Stimulated activated naive CD4-positive, alpha-beta T cell treated with Interleukin-2 at 50 U/mL for 16 hours (primary cell): ENCODE measurements around the gene CDH23.
A peak's percentile ranks its signal among the peaks of the same experiment; 100 is the strongest.

Experiments used
- DNase-seq: peaks from one replicate; lab custom pipeline; 2025; lab: John Stamatoyannopoulos, UW

Gene CDH23

DNA sequence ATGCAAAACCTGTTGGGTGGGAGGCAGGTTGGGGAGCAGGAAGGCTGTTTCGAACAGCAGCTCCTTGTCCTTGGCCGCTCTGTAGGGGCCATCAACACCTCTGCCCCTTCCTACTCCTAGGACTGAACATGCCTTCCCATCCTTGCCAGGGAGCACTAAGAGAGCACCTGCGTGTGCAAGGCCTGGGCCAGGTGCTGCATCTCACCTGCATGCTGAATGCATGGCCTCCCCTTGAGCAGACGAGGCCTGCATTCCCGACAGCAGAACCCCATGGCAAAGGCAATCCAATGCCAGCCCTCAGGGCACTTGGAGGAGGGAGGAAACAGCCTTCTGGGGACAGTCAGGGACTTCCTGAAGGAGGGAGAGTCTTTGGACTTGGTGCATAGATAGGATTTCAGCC is 365.6 kb downstream of the CDH23 start:
- DNase-seq: no peak

DNA sequence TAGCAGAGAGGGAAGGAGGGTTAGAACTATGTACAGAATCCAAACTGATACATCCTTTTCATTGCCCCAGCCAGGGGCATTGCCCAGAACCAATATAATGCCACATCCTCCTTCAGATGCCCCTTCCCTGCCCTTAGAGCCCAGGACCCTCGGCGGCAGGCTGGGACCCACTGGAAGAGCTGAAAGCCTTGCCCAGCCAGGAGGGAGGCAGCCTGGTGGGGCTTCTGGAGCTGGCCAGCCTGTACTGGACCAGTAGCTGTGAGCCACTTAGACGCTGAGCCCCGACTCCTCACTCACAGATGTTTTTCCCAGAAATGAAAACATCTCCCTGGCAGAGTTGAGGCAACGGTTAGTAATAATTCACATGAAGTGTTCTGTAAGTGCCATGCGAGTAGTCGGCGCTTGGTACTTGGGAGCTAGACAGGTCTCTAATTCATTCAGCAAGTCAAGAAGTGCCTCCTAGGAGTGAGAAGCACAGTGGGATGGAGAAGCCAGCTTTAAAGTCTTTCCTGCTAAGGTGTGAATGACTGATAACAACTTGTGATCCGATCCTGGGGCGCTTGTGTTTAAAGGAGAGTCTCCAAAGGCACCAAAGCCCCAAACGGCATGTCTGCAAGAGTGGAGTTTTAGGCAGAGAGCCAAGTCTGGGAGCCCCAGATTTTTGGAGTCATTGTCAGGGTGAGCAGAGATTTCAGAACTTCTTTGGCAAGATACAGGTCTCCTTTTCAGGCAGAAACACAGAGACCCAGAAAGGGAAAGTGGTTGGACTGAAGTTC is 366.8 kb downstream of the CDH23 start:
- no peak for DNase-seq

DNA sequence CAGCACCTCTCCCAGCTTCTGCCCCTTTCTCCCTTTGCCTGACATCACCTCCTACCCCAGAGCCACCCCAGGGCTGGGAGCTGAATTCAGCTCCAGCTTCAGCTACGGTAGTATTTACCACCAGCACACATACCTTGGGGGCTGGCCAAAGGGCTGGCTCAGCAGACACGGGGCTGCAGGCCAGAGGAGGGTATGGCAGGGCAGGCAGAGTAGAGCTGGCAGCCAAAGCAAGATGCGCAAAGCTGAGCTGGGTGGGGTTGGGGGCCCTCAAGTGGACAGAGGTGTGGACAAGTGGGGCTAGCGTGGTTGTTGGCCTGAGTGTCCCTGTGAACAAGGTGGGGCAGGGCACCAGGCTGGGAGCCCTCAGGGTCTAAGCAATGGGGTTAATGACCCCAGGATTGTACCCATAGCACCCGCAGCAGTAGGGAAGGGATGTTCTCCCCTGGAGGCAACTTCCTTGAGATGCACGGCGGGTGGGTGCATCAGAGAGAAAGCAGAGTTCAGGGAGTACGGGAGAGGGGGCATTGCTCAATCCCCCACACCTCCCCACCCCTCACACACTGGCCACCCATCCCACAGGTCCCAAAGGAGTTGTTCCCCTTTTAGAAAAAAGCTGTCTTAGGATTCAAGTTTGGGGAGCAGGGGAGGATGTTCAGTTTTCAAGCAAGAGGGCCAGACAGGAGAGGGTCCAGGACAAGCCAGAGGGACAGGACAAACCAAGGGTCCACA is 368.6 kb downstream of the CDH23 start:
- no peak for DNase-seq

DNA sequence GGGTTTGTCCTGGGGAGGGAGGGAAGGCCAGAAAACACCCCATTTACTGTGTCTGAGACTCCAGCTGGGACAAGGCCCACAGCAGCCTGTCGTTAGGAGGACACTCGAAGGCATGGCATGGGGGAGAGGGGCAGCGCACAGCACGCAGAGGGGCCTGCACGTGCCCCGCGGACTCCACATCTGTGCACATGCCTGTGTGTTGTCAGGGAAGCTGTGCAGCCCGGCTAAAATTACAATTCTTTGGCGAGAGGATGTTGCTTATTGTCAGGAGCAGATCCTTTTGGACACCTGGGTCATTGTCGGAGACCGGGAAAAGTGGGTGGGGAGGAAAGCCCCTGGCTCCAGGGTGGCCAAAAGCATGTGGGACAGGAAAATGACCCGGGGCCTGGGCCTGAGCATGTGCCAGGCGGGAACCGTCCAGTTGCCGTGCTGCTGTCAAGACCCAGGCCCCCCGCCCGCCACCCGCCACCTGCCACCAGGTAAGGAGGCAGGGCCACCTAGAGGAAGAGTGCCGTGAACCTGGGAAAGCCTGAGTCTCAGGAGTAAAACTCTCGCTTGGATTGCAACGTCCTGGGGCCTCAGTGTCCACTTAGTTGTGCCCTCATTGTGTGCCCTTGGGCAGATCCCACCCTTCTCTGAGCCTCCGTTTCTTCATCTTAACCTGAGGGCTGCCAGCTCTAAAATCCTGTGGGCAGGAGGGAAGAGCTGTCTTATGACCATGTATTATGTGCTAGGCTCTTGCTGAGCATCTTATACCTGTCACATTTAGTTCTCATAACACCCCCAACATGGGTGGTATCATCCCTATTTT is 369.4 kb downstream of the CDH23 start:
- no peak for DNase-seq

DNA sequence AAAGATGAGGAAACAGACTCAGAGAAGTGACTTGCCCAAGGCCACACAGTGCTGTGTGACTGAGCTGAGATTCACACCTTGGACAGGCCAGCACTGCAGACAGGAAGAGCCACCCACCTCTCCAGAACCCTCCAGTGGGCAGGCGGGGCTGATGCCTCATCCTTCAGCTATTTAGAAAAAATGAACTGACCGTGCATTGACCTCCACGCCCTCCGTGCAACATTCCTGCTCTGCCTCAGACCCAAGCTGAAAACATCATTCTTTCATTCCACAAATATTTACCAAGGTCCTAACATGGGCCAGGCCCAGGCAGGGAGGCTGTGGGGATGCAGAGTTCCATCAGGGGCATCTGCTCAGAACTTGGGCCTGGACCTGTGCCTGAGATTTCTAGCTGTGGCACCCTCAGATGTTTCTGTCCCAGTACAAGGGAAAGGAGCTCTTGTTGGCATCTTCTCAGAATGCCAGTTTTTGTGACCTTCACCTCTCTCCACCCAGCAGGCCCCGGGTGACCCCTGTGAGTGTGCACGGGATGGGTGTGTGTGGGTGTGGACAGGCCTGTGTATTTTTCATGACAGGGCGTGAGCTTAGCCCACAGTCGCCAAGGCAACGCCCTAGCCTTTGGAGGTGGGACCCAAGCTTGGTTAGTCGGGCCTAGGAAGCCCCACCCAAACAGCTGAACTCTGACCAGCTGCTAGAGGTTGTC is 370.1 kb downstream of the CDH23 start:
- peak; percentile 31 for DNase-seq

DNA sequence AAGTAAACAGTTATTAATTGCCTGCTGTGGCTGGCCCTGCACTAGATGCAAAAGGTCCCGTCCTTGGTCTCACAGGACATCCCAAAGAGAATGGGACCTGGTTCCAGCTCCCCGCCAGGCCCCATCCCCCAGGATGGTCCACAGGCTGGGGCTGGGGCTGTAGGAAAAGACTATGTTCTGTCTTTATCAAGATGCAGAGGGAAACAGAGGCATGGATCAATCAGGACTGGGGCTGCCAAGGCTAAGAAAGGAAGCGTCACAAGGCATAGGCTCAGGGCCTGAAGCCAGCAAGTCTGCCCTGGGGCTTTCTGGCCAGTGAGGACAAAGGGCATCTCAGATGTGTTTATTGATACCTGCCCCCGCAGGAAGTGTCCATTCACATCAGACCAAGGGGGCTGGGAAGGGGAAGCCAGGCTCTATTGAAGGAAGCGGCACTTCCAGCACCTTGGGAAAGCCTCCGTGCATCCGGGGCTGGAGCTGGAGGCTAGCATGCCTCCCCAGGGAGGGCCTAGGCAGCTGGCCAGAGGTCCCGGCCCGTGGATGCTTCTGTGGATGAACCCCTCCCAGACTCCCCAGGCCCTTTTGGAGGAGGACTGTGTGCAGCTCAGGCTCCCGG is 370.8 kb downstream of the CDH23 start:
- DNase-seq: no peak

DNA sequence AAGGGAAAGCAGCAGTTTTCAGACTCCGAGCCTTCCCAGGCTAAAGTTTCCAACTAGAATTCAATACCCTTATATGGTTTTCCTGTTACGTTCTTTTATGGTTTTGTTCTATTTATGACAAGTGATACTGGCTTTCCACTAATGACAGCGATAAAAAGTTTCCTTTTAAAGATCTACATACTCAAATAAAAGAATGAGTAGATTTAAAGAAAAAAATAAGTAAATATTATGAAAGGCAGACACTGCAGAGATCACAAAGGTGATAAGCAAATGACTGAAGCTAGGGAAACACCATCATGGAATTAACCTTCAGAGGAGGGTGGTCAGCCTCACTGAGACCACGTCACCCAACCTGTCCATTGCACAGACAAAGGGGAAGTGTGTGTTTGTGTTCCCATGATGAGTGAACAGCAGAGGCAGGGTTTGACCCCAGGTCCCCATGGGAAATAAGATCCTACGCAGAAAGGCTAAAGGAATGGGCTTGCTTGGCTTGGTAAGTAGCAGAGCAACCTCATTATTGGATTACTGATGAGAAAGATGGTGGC is 372.6 kb downstream of the CDH23 start:
- peak; percentile 37 for DNase-seq

- no peak for DNase-seq
These were observed 373.5 kb downstream of the CDH23 start for GRCh38 chr10:71770255-71770654.

- no peak for DNase-seq
These were observed 374.1 kb downstream of the CDH23 start for GRCh38 chr10:71770789-71771188.

DNA sequence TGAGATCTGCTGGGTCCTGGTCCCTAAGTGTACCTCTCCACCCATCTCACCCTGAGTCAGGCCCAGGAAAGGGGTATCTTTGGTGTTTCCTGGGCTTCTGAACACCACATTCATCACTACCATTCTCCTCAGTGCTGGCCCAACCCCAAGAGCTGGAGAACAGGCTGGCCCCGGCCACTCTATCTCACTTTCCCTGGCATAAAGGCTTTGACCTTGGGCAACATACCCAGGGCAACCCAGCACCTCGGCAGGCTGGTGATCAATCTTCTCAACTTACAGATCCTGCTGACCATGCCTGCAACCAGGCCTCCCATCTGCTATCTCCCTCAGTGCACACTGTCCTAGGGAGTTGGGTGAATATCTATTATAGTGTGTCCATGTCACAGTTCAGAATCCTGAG is 374.5 kb downstream of the CDH23 start:
- DNase-seq: no peak

GRCh38 chr10:71771821-71772617 is 375.3 kb downstream of the CDH23 start:
- DNase-seq: peak; percentile 43

DNA sequence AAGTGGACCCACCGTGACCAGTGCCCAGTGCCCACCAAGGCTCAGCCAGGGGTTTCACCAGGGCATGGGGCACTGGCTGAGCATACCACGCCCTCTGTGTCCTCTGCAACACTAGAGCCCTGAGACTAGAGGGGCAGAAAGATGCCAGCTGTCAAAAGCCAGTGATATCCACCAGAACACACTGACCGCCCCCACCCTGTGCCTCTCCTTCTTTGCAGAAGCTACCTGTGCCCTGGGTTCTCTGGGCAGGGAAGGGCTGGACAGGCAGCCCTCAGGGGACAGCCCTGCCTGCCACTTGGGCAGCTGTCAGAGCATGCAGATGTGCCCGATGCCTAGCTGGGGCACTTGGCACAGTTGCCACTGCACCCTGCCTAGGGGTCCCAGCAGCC is 376.1 kb downstream of the CDH23 start:
- no peak for DNase-seq

DNA sequence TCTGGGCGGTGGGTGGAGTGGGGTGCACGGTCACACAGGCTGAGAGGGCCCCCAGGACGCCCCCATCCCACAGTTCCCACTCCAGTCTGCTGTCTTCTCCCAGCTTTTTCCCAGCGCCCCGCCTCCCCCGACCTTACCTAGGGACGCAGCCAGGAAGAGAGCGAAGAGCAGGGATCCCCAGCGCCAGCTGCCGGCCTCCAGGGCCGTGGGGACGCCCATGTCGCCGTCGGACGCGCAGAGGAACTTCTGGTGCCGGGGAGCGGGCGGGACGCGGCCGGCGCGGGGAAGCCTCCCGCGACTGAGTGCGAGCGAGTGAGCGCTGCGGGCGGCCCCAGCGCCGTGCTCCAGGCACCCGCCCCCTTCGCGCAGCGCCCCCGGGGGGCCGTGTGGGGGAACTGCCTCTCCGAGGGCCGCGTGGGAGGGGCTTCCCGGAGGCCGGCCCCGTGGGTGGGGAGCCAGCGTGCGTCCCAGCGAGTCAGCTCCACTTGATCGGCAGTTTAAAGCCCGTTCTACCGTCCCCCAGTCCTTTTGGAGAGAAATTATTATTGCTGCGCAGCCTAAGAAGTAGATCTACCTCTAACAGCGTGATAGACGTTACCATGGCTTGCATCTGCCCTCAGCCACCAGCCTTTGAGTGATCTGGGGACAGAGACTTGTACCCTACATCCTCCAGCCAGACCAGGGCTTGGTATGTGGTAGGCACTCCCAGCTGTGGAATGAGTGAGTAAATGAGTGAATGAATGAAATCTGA is 376.7 kb downstream of the CDH23 start, which contains the start of gene VSIR:
TSS of gene VSIR (minus strand) at position 300 of the 751 bp plus-strand sequence. CDS start at position 219, 81 bp downstream.
- peak; percentile 91 for DNase-seq

GRCh38 chr10:71774916-71775702 is 378.4 kb downstream of the CDH23 start:
- DNase-seq: no peak

- no peak for DNase-seq
These were observed 379.8 kb downstream of the CDH23 start for GRCh38 chr10:71776481-71776925.

- no peak for DNase-seq
These were observed 380.7 kb downstream of the CDH23 start for GRCh38 chr10:71777213-71777985.

DNA sequence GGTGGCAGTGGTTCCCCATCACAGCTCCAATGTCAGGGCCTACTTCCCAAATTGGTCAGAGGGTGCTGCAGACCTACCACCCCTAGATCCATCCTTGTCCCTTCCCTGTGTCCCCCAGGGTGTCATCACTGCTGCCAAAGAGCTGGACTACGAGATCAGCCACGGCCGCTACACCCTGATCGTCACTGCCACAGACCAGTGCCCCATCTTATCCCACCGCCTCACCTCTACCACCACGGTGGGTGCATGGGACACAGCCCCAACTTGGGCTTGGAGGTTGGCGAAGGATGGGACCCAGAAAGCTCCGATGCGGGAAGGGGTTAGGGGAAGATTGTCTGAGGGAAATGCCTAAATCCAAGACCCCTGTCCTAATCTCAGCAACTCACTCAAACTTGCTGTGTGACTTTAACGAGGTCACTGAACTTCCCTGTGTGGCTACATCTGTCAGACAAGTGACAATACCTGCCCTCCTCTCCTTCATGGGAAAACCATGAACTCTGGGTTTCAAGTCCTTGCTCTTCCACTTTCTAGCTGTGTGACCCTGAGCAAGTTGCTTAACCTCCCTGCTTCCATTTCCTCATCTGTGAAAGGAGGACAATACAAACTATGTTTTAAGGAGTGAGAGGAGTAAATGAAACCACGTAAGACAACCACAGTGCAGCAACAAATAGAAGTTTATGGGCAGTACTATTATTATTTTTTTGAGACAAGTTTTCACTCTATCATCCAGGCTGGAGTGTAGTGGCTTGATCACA is 381.5 kb downstream of the CDH23 start:
- DNase-seq: no peak
